Activated T-helper 17 cell treated with anti-CD3 and anti-CD28 coated beads, Interleukin-2, amount 50 U/mL, for 72 hours (primary cell): ENCODE data around the gene TRIM33. TPM values are rescaled to one million over a fixed set of nuclear protein-coding genes. Genes with fewer than 3 reads are reported as not detected.

Source experiments
- ATAC-seq: fragments of 150-1000 bp; cut with Tn5 transposase; replicated peaks from 2 replicates; pipeline ENCODE4 v1.10.0; 2021; ENCODE audit warnings: mild to moderate bottlenecking, moderate library complexity
- H3K27ac Mint-ChIP-seq: one replicate; pipeline ENCODE4 v1.8.0; 2022; ENCODE audit warnings: mixed read lengths
- H3K27me3 Mint-ChIP-seq: one replicate; pipeline ENCODE4 v1.8.0; 2022; ENCODE audit warnings: mixed read lengths
- H3K36me3 Mint-ChIP-seq: one replicate; pipeline ENCODE4 v1.8.0; 2022; ENCODE audit warnings: low read depth, mild to moderate bottlenecking, mixed read lengths
- H3K4me1 Mint-ChIP-seq: one replicate; pipeline ENCODE4 v1.8.0; 2022; ENCODE audit warnings: mixed read lengths
- H3K4me3 Mint-ChIP-seq: one replicate; pipeline ENCODE4 v1.8.0; 2022; ENCODE audit warnings: mild to moderate bottlenecking, mixed read lengths
- H3K9me3 Mint-ChIP-seq: one replicate; pipeline ENCODE4 v1.8.0; 2022; ENCODE audit warnings: mixed read lengths
- total RNA-seq, 2 donors: library from RNA; stranded (reverse); gene quantifications; one replicate each; pipeline ENCODE4 v1.2.3, GENCODE V29; 2022

TRIM33 gene
- 10 to 100 TPM; 36.6 to 45.9 TPM for total RNA-seq

DNA sequence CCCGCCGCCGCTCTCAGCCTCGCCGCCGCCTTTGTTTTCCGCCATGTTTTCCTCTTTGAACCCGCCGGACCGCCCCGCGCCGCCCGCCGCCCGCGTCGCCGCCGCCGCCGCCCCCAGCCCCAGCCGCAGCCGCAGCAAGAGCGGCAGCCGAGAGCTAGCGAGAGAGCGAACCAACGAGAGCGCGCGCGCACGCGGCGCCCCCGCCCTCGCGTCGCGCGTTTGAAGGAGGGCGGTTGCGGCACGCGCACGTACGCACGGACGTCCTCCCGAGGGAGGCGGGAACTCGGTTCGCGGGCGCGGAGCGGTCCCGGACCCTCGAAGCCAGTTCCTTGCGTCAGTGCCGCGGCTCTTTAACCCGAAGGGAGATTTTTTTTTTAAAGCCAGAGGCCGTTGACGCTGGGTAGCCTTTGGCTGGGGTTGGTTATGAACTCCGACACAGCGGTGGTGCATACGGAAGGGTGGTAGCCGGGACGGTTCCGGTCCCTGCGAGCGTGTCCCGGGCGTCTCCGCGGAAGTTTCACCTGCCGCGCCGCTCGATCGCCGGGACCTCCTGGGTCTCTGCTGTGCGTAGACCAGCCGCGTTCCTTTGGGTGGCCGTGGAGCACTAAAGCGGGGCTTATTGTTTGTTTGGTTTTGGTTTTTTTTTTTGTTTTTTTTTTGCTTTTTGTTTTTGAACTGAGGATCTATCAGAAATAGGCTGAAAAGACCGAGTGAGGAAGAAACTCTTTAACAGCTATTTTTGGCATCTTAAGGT lies at the start of gene TRIM33:
Gene TRIM33 (minus strand): TSS at position 172 of the 754 bp plus-strand sequence. CDS start 127 bp downstream, at position 45.
- Mint-ChIP-seq H3K4me1 (peaks cover 34% of the 10 kb centered on the region), H3K27ac (peak within 1 kb of the TSS; percentile 99), H3K27me3 (no peaks in the 10 kb centered on the region), H3K9me3 (no peaks in the 10 kb centered on the region), H3K4me3 (peak within 1 kb of the TSS; percentile 97), H3K36me3 (peaks cover 50% of the 10 kb centered on the region)
- ATAC-seq: peak; percentile 84

DNA sequence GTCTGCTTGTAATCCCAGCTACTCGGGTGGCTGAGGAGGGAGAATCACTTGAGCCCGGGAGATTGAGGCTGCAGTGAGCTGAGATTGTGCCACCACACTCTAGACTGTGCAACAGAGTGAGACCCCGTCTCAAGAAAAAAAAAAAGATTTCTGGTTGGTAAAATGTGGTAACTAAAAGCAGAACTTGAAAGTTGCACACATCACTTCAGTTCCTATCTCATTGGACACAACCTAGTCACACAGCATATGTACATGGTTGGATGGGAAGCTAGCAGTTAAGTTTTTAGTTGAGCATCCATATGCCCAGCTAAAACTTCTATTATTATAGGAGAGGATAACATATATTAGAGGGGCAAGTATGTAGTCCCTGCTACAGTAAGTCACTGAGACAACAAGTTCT lies 48.4 kb upstream of the TRIM33 start:
- Mint-ChIP-seq H3K9me3 (no peaks in the 10 kb centered on the region), H3K27ac (no peak overlapping the region), H3K27me3 (no peaks in the 10 kb centered on the region), H3K36me3 (peaks cover 4% of the 10 kb centered on the region), H3K4me3 (no peak overlapping the region), H3K4me1 (no peaks in the 10 kb centered on the region)
- ATAC-seq: no peak

DNA sequence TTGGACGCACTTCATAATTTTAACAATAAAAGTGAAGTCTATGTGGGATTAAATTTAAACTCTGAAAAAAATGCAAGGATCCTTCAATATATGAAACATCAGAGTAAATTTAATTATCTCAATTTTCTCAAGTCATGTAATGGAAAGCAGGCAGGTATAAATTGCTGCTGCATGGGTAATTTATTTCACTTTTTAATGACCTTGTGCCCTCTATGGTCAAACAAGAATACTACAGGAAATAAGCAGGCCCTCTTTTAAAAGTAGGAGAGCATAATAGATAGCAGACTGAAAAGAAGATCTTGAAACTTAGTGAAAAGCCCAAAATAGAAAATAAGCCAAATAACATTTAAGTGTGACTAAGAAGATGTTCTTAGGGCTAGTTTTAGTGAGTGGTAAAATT lies 47.5 kb upstream of the TRIM33 start:
- Mint-ChIP-seq H3K27me3 (no peaks in the 10 kb centered on the region), H3K9me3 (no peaks in the 10 kb centered on the region), H3K4me1 (no peaks in the 10 kb centered on the region), H3K4me3 (no peak overlapping the region), H3K36me3 (peaks cover 4% of the 10 kb centered on the region), H3K27ac (no peak overlapping the region)
- no peak for ATAC-seq

DNA sequence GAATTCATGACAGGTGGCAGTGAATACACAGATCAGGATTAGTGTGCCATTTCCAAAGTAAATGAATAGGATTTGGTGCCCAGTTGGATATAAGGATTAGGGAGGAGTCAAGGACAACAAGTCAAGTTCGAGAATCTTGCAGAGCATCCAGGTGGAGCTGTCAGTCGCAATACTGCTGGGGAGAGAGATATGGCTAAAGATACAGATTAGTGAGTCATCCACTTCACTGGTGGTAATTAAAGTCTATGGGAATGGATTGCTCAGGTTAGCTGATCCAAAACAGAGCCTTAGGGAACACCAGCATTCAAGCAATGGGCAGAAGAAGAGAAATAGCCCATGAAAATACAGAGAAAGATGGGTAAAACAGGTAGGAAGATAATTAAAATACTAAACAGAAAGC lies 43.6 kb upstream of the TRIM33 start:
- no peaks in the 10 kb centered on the region for H3K9me3 Mint-ChIP-seq
- H3K4me3 Mint-ChIP-seq: no peak overlapping the region
- H3K4me1 Mint-ChIP-seq: no peaks in the 10 kb centered on the region
- peaks cover 3% of the 10 kb centered on the region for H3K27me3 Mint-ChIP-seq
- no peaks in the 10 kb centered on the region for H3K36me3 Mint-ChIP-seq
- no peak for ATAC-seq
- no peak overlapping the region for H3K27ac Mint-ChIP-seq

DNA sequence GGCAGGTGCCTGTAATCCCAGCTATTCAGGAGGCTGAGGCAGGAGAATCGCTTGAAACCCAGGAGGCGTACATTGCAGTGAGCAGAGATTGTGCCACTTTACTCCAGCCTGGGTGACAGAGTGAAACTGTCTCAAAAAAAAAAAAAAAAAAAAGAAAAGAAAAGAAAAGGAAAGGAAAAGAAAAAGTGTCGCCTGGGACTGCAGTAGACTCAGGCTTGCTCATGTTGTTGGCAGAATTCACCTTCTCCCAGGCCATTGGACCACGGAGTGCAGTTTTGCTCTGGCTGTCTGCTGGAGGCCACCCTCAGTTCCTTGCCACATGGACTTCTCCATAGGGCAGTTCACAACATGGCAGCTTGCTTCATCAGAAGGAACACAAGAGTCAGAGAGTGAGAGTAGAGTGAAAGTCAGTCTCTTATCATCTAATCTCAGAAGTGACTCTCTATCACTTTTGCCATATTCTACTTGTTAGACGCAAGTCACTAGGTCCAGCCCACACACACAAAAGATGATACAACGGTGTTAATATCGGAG lies 41.2 kb upstream of the TRIM33 start:
- Mint-ChIP-seq H3K4me1 (no peaks in the 10 kb centered on the region), H3K27me3 (peaks cover 3% of the 10 kb centered on the region), H3K27ac (no peak overlapping the region), H3K9me3 (no peaks in the 10 kb centered on the region), H3K4me3 (no peak overlapping the region), H3K36me3 (no peaks in the 10 kb centered on the region)
- no peak for ATAC-seq

DNA sequence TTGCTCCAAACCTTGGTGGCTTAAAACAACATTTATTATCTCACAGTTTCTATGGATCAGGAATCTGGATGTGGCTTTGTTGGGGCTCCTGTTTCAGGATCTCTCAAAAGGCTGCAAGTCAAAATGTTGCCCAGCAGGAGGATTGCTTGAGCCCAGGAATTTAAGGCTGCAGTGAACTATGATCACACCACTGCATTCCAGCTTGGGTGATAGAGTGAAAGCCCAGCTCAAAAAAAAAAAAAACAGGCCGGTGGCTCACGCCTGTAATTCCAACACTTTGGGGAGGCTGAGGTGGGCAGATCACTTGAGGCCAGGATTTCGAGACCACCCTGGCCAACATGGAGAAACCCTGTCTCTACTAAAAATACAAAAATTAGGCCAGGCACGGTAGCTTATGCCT lies 40.4 kb upstream of the TRIM33 start:
- ATAC-seq: no peak
- H3K27me3 Mint-ChIP-seq: peaks cover 3% of the 10 kb centered on the region
- no peaks in the 10 kb centered on the region for H3K36me3 Mint-ChIP-seq
- no peak overlapping the region for H3K27ac Mint-ChIP-seq
- H3K4me1 Mint-ChIP-seq: no peaks in the 10 kb centered on the region
- no peak overlapping the region for H3K4me3 Mint-ChIP-seq
- H3K9me3 Mint-ChIP-seq: no peaks in the 10 kb centered on the region

DNA sequence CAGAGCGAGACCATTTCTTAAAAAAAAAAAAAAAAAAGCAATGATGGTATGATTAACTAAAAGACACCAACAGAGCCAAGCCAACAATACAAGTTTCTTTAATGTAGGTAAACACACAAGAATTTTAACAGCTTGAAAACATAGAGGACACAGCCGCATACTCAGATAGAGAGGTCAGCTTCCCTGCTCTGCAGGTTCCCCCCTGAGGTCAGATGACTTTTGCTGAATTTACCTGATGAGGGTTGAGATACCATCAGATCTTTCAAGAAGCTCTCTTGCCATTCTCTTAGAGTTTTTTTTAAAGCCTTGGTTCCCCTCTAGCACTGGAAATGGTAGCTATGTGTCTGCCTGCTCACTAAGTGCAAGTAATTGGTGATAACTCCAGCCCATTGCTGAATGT lies 39.3 kb upstream of the TRIM33 start:
- no peak for ATAC-seq
- peaks cover 3% of the 10 kb centered on the region for H3K27me3 Mint-ChIP-seq
- no peaks in the 10 kb centered on the region for H3K4me1 Mint-ChIP-seq
- no peaks in the 10 kb centered on the region for H3K9me3 Mint-ChIP-seq
- H3K4me3 Mint-ChIP-seq: no peak overlapping the region
- no peaks in the 10 kb centered on the region for H3K36me3 Mint-ChIP-seq
- no peak overlapping the region for H3K27ac Mint-ChIP-seq

DNA sequence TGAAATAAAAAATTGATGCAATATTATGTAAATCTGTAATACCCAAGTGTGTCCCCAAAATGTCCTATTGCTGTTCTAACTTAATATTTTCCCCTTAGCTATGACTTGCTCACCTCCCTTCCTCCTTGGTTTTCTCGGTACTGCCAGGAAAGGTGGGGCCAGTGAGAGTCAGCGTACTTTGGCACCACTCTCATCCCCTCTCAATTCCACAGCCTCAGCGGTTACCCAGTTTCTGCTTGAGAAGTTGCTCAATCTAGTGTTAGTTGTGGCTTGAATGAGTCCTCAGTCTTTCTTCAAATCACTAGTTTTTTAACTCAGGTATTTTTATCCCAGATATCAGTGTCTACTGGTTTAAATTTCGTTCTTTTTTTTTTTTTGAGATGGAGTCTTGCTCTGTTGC lies 38.1 kb upstream of the TRIM33 start:
- Mint-ChIP-seq H3K4me3 (no peak overlapping the region), H3K4me1 (no peaks in the 10 kb centered on the region), H3K36me3 (no peaks in the 10 kb centered on the region), H3K27me3 (peaks cover 3% of the 10 kb centered on the region), H3K9me3 (no peaks in the 10 kb centered on the region), H3K27ac (no peak overlapping the region)
- ATAC-seq: no peak

DNA sequence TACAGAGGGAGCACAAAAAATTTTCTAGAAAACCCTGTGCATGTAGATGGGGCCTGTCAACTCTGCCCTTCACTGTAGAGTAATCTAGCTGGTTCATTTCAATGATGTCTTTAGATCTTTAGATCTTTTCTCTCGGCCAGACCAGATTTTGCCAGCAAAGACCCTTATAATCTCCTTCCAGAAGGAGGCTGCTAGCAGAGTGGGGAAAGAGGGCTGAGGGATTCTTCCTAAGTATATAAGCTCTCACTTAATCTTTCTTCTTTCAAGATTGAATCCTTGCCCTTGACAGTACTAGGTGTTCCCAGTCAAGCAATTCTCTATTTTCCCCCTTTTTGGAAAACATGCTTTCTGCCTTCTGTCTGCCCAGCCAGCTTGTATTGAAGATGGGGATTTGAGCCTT lies 36.1 kb upstream of the TRIM33 start:
- H3K36me3 Mint-ChIP-seq: no peaks in the 10 kb centered on the region
- H3K9me3 Mint-ChIP-seq: no peaks in the 10 kb centered on the region
- H3K4me1 Mint-ChIP-seq: no peaks in the 10 kb centered on the region
- H3K4me3 Mint-ChIP-seq: no peak overlapping the region
- H3K27ac Mint-ChIP-seq: no peak overlapping the region
- no peak for ATAC-seq
- H3K27me3 Mint-ChIP-seq: peaks cover 3% of the 10 kb centered on the region

DNA sequence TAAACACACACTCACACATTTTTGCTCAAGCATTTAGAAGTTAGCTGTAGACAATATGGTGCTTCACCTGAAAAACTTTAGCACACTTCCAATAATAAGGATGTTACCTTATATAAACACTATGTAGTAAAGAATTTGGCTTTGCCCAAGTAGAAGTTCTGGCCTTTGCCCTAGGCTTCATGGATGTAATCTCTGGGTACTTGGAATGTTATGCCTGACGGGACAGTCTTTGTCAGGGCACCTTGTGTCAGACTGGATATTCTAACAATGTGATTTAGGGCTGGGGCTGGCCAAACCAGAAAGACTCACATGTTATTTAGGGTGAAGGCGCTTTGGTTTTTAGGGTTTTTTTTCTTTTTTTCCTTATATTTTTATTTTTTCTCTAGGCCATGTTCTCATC lies 34.8 kb upstream of the TRIM33 start:
- H3K27me3 Mint-ChIP-seq: no peaks in the 10 kb centered on the region

DNA sequence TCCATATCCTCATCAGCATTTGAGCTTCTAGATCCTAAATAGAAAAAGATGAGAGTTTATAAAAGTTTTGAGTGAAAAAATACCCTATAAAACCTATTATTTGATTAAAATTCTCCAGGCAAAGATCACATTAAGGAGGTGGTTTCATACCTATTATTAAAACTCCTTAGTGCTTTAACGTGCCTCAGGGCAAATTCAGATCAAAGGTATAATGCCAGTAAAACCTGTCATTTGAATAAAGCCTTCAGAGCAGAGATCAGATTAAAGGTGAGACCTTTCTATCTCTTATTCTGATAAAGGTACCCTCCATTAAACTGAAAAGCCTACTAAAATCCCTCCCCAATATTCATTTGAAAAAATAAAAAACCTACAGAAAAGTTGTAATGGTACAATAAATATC lies 34.3 kb upstream of the TRIM33 start:
- H3K4me1 Mint-ChIP-seq: no peaks in the 10 kb centered on the region
- no peak overlapping the region for H3K27ac Mint-ChIP-seq
- no peak overlapping the region for H3K4me3 Mint-ChIP-seq
- no peaks in the 10 kb centered on the region for H3K36me3 Mint-ChIP-seq
- H3K27me3 Mint-ChIP-seq: no peaks in the 10 kb centered on the region
- H3K9me3 Mint-ChIP-seq: no peaks in the 10 kb centered on the region
- no peak for ATAC-seq

More for the DNA sequence above, 34.8 kb upstream of the TRIM33 start:
- Mint-ChIP-seq H3K9me3 (no peaks in the 10 kb centered on the region), H3K4me1 (no peaks in the 10 kb centered on the region), H3K27ac (no peak overlapping the region), H3K36me3 (no peaks in the 10 kb centered on the region), H3K4me3 (no peak overlapping the region)
- no peak for ATAC-seq

DNA sequence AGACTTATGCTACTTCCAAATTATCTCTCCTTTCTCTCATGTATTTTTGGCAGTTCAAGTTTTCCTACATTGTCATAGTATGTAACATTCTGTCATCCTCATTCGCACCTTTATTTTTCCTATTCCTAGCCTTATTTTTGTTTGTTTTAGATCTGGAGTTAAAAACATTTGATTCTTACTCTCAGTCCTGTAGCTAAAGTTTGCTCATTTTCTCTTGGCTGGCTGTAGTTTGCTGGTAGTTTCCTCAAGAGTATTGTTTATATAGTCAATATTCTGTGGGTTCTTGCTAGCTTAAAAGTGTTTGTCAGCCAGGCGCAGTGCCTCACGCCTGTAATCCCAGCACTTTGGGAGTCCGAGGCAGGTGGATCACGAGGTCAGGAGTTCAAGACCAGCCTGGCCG lies 29.8 kb upstream of the TRIM33 start:
- Mint-ChIP-seq H3K4me3 (no peak overlapping the region), H3K36me3 (no peaks in the 10 kb centered on the region), H3K4me1 (no peaks in the 10 kb centered on the region), H3K27ac (no peak overlapping the region), H3K9me3 (no peaks in the 10 kb centered on the region), H3K27me3 (no peaks in the 10 kb centered on the region)
- ATAC-seq: no peak

DNA sequence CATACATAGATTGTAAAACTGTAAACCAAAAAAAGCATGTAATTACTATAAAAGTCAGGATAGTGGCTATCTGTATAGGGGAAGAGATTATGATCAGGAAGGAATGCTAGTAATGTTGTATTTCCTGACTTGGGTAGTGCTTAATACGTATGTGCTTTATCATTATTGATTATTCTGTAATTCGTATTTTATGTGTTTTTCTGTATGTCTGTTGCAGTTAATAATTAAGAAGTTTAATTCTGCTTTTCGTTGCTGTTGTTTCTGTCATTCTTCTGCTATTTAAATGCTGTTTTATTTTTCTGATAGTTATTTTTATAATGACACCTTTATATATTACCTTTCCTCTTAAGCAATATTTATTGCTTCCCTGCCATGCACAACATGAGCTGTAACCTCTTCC lies 29.3 kb upstream of the TRIM33 start:
- Mint-ChIP-seq H3K27me3 (no peaks in the 10 kb centered on the region), H3K4me3 (no peak overlapping the region), H3K9me3 (no peaks in the 10 kb centered on the region), H3K36me3 (no peaks in the 10 kb centered on the region), H3K4me1 (no peaks in the 10 kb centered on the region), H3K27ac (no peak overlapping the region)
- ATAC-seq: no peak

DNA sequence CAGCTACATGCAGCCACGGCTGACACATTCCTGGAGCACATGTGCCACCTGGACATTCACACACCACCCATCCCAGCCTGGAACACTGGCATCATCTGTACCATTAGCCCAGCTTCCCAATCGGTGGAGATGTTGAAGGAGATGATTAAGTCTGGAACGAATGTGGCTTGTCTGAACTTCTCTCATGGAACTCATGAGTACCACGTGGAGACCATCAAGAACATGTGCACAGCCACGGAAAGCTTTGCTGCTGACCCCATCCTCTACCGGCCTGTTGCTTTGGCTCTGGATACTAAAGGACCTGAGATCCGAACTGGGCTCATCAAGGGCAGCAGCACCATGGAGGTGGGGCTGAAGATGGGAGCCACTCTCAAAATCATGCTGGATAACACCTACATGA lies 25.0 kb upstream of the TRIM33 start:
- Mint-ChIP-seq H3K27me3 (no peaks in the 10 kb centered on the region), H3K9me3 (no peaks in the 10 kb centered on the region), H3K27ac (no peak overlapping the region), H3K4me1 (no peaks in the 10 kb centered on the region), H3K36me3 (no peaks in the 10 kb centered on the region), H3K4me3 (no peak overlapping the region)
- no peak for ATAC-seq

DNA sequence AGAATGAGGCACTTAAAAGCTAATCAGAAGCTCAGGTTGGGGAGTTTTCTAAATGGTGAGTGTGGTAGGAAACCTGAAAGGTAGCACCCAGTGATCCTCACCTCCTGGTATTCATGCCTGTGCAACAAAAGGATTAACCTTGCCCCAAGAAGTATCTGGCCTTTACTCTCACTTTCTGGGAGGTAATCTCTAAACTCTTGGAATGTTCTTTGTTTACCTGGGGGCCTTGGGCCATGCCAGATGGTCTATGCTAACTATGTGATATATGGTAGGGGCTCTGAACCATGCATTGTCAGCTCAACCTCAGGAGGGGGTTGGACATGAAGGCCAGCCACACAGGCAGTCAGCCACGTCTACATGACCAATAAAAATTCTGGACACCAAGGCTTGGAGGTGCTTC lies 24.4 kb upstream of the TRIM33 start:
- Mint-ChIP-seq H3K27me3 (no peaks in the 10 kb centered on the region), H3K4me1 (no peaks in the 10 kb centered on the region), H3K9me3 (no peaks in the 10 kb centered on the region), H3K36me3 (no peaks in the 10 kb centered on the region), H3K4me3 (no peak overlapping the region), H3K27ac (no peak overlapping the region)
- ATAC-seq: no peak
